Effector memory CD8-positive, alpha-beta T cell (primary cell): Measurements from ENCODE around the gene FGG.

Experiments used
- ATAC-seq: fragments of 150-1000 bp; cut with Tn5 transposase; replicated peaks from 2 replicates; pipeline ENCODE4 v1.10.0; 2021; ENCODE audit warnings: mild to moderate bottlenecking, moderate library complexity
- DNase-seq, 3 experiments: peaks; one replicate each; pipeline ENCODE4 v3.0.0; 2021
- H3K27ac Mint-ChIP-seq, 2 donors: one replicate each; pipeline ENCODE4 v1.8.0; 2022; ENCODE audit warnings: mild to moderate bottlenecking in 2 of 2, mixed read lengths in 2 of 2, moderate library complexity in 2 of 2
- H3K27me3 Mint-ChIP-seq, 2 donors: one replicate each; pipeline ENCODE4 v1.8.0; 2022; ENCODE audit warnings: mixed read lengths in 2 of 2
- H3K36me3 Mint-ChIP-seq: one replicate; pipeline ENCODE4 v1.8.0; 2022; ENCODE audit warnings: mild to moderate bottlenecking, moderate library complexity, mixed read lengths; ENCODE audit not compliant: insufficient read depth
- H3K4me1 Mint-ChIP-seq, 2 donors: one replicate each; pipeline ENCODE4 v1.8.0; 2022; ENCODE audit warnings: low read depth in 2 of 2, mixed read lengths in 2 of 2
- H3K4me3 Mint-ChIP-seq, 2 donors: one replicate each; pipeline ENCODE4 v1.8.0; 2022; ENCODE audit warnings: mild to moderate bottlenecking in 2 of 2, mixed read lengths in 2 of 2, moderate library complexity in 2 of 2
- H3K9me3 Mint-ChIP-seq, 2 donors: one replicate each; pipeline ENCODE4 v1.8.0; 2022; ENCODE audit warnings: mixed read lengths in 2 of 2

Gene FGG

GRCh38 chr4:154622598-154622997 lies 10.1 kb upstream of the FGG start:
- Mint-ChIP-seq H3K27ac (no peak overlapping the region), H3K4me1 (no peaks in the 10 kb centered on the region), H3K36me3 (no peaks in the 10 kb centered on the region), H3K9me3 (no peaks in the 10 kb centered on the region), H3K27me3 (peaks cover 26 to 27% of the 10 kb centered on the region in 2 donors), H3K4me3 (no peak overlapping the region)
- DNase-seq, result peak in 2 of 3 experiments; percentile 4 to 7
- ATAC-seq, result peak; percentile 52

- H3K27me3 Mint-ChIP-seq, result peaks cover 12% of the 10 kb centered on the region in 2 donors
- ATAC-seq, result no peak
Measured at GRCh38 chr4:154620111-154620510, 7.7 kb upstream of the FGG start.

DNA sequence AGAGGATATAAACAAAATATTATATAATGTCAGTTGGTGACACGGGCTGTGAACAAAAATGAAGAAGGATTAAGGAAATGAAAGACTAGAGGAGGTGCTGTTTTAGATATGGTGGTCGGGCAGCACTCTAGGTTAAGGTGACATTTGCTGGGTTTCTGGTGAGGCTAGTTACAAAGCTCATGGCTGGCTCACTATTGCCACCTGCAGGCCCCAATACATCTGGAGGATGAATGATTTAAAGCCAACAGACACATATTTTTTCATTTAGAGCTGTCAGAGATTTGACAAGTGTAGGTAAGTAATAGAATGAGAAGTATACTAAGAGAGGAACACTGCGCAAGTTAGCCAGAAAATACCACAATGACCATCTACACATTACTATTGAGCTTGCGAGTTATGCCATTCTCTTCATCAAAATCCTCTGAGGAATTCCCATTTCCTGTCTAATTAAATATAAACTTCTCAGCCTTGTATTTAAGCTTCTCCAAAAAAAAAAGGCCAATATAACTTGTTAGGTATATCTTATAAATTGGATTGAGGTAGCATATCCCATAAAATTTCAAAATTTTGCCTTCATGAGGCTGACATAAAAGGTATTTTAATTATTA lies 6.4 kb upstream of the FGG start:
- Mint-ChIP-seq H3K4me3 (no peak overlapping the region), H3K27me3 (peaks cover 4 to 7% of the 10 kb centered on the region in 2 donors), H3K9me3 (no peaks in the 10 kb centered on the region), H3K27ac (no peak overlapping the region), H3K4me1 (no peaks in the 10 kb centered on the region), H3K36me3 (no peaks in the 10 kb centered on the region)
- DNase-seq (peak; percentile 13 to 28 (median 17)), ATAC-seq (peak; percentile 68)

More at GRCh38 chr4:154620111-154620510, 7.7 kb upstream of the FGG start:
- Mint-ChIP-seq H3K36me3 (no peaks in the 10 kb centered on the region), H3K9me3 (no peaks in the 10 kb centered on the region), H3K4me3 (no peak overlapping the region), H3K4me1 (no peaks in the 10 kb centered on the region), H3K27ac (no peak overlapping the region)
- no peak for DNase-seq

DNA sequence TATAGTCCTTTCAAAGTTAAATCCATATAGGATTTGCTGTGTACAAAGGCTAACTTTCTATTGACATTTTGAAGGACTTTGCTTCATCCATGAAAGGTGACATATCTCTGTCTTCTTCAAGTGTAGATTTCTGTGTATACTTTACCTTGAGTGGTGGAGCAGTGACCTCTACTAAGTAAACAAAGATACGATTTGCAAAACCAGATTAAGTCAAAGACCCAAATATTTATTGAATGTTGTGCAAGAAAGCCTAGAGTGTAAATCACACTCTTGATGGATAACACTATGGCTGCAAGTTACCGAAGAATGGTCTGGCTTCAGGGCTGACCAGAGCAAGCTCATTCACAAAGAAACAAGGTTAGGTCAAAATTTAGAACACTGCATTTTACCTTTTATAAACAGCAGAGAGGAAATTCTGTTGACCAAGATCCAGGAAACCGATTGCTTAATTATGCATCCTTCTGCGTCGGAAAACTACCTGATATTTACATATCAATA lies 5.4 kb upstream of the FGG start:
- peaks cover 0 to 4% of the 10 kb centered on the region in 2 donors for H3K27me3 Mint-ChIP-seq
- no peak for ATAC-seq
- H3K9me3 Mint-ChIP-seq, result no peaks in the 10 kb centered on the region
- DNase-seq, result no peak
- H3K36me3 Mint-ChIP-seq, result no peaks in the 10 kb centered on the region
- no peak overlapping the region for H3K27ac Mint-ChIP-seq
- H3K4me3 Mint-ChIP-seq, result no peak overlapping the region
- no peaks in the 10 kb centered on the region for H3K4me1 Mint-ChIP-seq

DNA sequence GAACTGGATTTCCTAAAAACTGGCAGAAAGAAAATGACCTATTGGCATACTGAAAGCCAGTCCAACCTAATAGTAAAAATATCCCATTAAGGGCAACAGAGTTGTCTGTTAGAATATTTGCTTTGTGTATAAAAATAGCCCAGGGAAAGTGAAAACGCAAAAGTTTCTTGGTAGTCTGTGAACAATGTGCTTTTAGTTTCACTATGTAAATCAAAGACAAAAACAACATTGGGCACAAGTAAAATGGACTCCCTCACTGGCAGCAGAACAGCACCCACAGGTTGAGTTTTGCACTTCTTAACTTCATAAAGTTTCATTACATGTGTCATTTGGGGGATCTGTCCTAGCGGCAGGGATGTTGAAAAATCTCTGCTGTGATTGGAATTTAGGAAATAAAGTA lies 4.3 kb upstream of the FGG start:
- Mint-ChIP-seq H3K27me3 (peaks cover 0 to 7% of the 10 kb centered on the region in 2 donors), H3K4me3 (no peak overlapping the region), H3K36me3 (no peaks in the 10 kb centered on the region), H3K27ac (no peak overlapping the region), H3K4me1 (no peaks in the 10 kb centered on the region), H3K9me3 (no peaks in the 10 kb centered on the region)
- no peak for ATAC-seq
- no peak for DNase-seq

DNA sequence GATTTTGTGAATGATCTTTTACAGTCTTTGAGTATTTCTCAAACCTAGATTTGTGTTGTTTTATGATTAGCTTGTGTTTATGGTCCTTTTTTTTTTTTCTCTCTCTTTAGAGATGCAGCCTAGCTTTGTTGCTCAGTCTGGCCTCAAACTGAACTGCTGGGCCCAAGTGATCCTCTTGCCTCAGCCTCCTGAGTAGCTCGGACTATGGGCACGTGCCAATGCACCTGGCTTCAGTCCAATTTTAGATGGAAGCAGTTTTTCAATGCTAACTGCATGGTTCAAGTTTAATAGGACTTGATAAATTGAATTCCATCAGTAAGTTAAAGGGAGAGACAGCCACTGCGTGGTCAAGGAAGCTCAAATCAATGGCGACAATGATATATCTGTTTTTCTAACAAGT lies 3.8 kb upstream of the FGG start:
- H3K9me3 Mint-ChIP-seq, result no peaks in the 10 kb centered on the region
- no peaks in the 10 kb centered on the region for H3K36me3 Mint-ChIP-seq
- H3K4me3 Mint-ChIP-seq, result no peak overlapping the region
- DNase-seq, result no peak
- peaks cover 0 to 7% of the 10 kb centered on the region in 2 donors for H3K27me3 Mint-ChIP-seq
- no peak for ATAC-seq
- H3K27ac Mint-ChIP-seq, result no peak overlapping the region
- H3K4me1 Mint-ChIP-seq, result no peaks in the 10 kb centered on the region

- H3K9me3 Mint-ChIP-seq, result no peaks in the 10 kb centered on the region
- peaks cover 0 to 8% of the 10 kb centered on the region in 2 donors for H3K27me3 Mint-ChIP-seq
- H3K27ac Mint-ChIP-seq, result no peak overlapping the region
- no peaks in the 10 kb centered on the region for H3K4me1 Mint-ChIP-seq
- DNase-seq (no peak), ATAC-seq (no peak)
- no peaks in the 10 kb centered on the region for H3K36me3 Mint-ChIP-seq
- no peak overlapping the region for H3K4me3 Mint-ChIP-seq
Measured at GRCh38 chr4:154615211-154615610, 2.8 kb upstream of the FGG start.

DNA sequence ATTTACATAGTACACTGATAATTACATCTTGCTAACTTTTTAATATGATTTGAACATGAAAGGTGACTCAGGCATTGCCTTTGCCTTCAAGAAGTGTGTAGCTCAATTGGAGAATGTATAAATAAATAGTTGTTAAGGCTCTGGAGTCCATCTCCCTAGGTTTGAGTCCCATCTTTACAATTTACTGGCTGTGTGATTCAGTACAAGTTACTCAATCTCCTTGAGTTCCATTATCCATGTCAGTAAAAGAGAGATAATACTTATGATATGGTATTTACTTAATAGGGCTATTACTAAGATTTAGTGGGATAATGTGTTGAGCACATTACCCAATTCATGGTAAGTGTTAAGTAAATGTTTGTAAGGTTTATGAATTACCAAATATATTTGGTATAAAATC lies 1.9 kb upstream of the FGG start:
- ATAC-seq (no peak), DNase-seq (no peak)
- no peak overlapping the region for H3K4me3 Mint-ChIP-seq
- no peaks in the 10 kb centered on the region for H3K9me3 Mint-ChIP-seq
- H3K4me1 Mint-ChIP-seq, result no peaks in the 10 kb centered on the region
- no peak overlapping the region for H3K27ac Mint-ChIP-seq
- H3K27me3 Mint-ChIP-seq, result peaks cover 6 to 17% of the 10 kb centered on the region in 2 donors
- H3K36me3 Mint-ChIP-seq, result no peaks in the 10 kb centered on the region

DNA sequence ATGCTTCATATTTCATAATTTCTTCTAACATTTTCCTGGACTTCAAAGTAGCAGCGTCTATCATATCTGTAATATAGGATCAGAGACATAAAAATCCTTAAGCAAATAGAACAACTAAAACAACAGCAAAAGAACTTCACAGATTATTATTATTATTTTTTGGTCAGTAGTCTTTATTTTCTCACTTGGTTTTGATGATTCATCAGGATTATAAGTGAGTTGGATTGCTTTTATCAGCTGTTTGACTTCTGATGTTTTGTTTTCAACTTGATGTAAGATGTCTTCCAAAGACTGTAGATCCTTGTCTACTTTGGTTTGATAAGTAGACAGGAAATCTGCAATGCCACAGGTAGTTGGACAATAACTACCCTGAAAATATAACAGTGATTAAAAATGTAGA lies 623 bp downstream of the FGG start:
- Mint-ChIP-seq H3K27ac (no peak overlapping the region), H3K27me3 (peaks cover 15 to 29% of the 10 kb centered on the region in 2 donors), H3K36me3 (no peaks in the 10 kb centered on the region), H3K4me1 (no peaks in the 10 kb centered on the region), H3K4me3 (no peak overlapping the region), H3K9me3 (no peaks in the 10 kb centered on the region)
- no peak for ATAC-seq
- DNase-seq, result no peak

GRCh38 chr4:154610582-154610981 lies 1.9 kb downstream of the FGG start:
- no peaks in the 10 kb centered on the region for H3K36me3 Mint-ChIP-seq
- no peak overlapping the region for H3K27ac Mint-ChIP-seq
- H3K4me3 Mint-ChIP-seq, result no peak overlapping the region
- ATAC-seq, result no peak
- no peaks in the 10 kb centered on the region for H3K9me3 Mint-ChIP-seq
- H3K4me1 Mint-ChIP-seq, result no peaks in the 10 kb centered on the region
- peaks cover 15 to 39% of the 10 kb centered on the region in 2 donors for H3K27me3 Mint-ChIP-seq
- DNase-seq, result no peak

- DNase-seq (no peak), ATAC-seq (no peak)
- Mint-ChIP-seq H3K4me3 (no peak overlapping the region), H3K27ac (no peak overlapping the region), H3K4me1 (no peaks in the 10 kb centered on the region), H3K27me3 (peaks cover 15 to 47% of the 10 kb centered on the region in 2 donors), H3K36me3 (no peaks in the 10 kb centered on the region), H3K9me3 (no peaks in the 10 kb centered on the region)
Measured at GRCh38 chr4:154609532-154609931, 2.9 kb downstream of the FGG start.

DNA sequence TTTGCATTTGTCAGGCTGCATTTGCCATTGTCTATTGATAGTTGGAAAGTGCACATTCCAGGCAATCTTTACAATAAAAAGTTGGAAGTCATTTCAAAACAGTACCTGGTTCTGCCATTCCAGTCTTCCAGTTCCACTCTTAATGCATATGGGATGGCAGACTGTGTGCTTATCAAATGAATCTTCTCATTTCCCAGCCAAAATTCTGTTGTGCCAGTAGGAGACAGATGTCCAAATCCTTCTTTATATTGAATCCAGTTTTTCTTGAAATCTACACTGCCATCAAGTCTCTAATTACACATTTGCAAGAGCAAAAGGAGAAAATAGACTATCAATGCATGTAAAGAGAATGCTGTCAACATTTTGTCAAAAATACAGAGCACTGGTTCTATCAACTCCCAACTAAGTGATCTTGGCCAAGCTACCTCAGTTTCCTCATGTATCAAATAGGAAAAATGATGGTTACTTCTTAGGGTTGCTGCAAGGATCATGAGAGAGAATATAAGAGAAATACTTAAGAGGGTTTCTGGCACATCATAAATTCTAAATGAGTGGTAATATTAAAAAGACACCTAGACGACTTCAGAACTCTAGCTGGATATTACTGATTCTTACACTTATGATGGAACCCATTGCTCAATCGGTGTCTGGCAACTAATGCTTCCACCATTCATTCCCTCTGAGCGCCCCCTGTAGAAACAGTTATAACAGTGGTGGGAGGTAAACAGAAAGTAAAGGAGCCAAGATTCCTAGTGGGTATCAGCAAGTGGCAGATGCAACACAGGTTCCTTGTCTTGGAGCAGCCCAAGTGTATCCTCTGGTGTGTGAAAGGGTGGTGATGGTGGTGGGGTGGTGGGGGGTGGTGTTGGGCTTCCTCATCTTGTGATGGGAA lies 3.8 kb downstream of the FGG start:
- no peaks in the 10 kb centered on the region for H3K36me3 Mint-ChIP-seq
- no peak overlapping the region for H3K27ac Mint-ChIP-seq
- H3K4me1 Mint-ChIP-seq, result no peaks in the 10 kb centered on the region
- ATAC-seq (no peak), DNase-seq (no peak)
- no peak overlapping the region for H3K4me3 Mint-ChIP-seq
- no peaks in the 10 kb centered on the region for H3K9me3 Mint-ChIP-seq
- H3K27me3 Mint-ChIP-seq, result peaks cover 15 to 48% of the 10 kb centered on the region in 2 donors

DNA sequence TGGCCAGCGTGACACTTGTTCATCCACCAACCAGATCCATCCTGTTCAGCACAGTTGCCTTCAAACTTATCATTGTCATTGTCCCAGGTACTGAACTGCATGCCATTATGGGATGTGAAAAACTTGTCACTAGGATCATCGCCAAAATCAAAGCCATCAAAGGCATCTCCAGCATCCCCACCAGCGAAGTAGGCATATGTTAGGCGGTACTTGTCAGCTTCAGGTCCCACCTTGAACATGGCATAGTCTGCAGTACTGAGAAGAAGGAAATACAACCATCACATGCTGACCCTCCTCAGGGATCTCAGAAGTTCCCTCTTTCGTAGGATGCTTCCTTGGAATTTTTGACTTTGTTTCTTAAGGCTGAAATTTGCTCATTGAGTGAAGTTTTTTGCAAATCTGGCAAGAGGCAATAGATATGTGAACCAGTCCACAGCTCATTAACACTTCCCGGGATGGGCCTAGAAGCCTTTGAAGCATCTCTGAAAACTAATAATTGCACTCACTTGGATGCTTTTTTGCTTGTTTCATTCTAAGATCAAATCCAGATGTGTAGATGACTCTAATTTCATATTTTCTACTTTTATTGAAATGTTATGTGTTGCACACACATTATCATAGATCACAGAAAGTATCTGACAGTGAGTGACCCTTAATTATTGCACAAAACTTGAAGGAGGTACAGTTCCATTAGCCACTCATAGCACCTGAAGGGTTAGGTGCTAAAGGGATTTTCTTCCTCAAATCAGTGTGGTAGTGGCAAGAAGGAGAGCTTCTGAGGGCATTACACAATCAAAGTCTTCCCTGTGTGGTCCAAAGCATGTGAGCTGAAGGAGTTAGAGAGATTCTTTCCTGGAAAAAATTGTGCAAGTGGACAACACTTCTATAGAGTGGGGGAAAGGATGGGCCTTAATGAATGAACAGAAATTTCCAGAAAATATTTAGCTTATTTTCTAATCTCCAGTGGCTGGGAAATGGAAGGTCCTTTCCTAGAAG lies 5.4 kb downstream of the FGG start:
- H3K4me1 Mint-ChIP-seq, result no peaks in the 10 kb centered on the region
- H3K27me3 Mint-ChIP-seq, result peaks cover 29 to 57% of the 10 kb centered on the region in 2 donors
- no peaks in the 10 kb centered on the region for H3K9me3 Mint-ChIP-seq
- ATAC-seq (no peak), DNase-seq (no peak)
- no peak overlapping the region for H3K27ac Mint-ChIP-seq
- no peak overlapping the region for H3K4me3 Mint-ChIP-seq
- H3K36me3 Mint-ChIP-seq, result no peaks in the 10 kb centered on the region
